Measurements from ENCODE around the gene NR4A2.
A peak's percentile ranks its signal among the peaks of the same experiment; 100 is the strongest.

The NR4A2 gene

GRCh38 chr2:156332534-156333273 lies at the start of gene NR4A2:
Gene NR4A2 (minus strand): TSS chr2:156332721. CDS start chr2:156330186, 2,535 bp downstream.
- peak; percentile 83 for DNase-seq

GRCh38 chr2:156380117-156380645 lies 47.7 kb upstream of the NR4A2 start:
- DNase-seq = no peak

- no peak for DNase-seq
These were observed 47.2 kb upstream of the NR4A2 start for GRCh38 chr2:156379714-156380113.

- no peak for DNase-seq
These were observed 46.5 kb upstream of the NR4A2 start for GRCh38 chr2:156379071-156379470.

- no peak for DNase-seq
These were observed 34.2 kb upstream of the NR4A2 start for GRCh38 chr2:156366753-156367152.

- DNase-seq = no peak
These were observed 30.6 kb upstream of the NR4A2 start for GRCh38 chr2:156363141-156363540.

- DNase-seq = no peak
These were observed 23.7 kb upstream of the NR4A2 start for GRCh38 chr2:156356014-156356754.

GRCh38 chr2:156352911-156353310 lies 20.4 kb upstream of the NR4A2 start:
- no peak for DNase-seq

- DNase-seq = no peak
These were observed 18.0 kb upstream of the NR4A2 start for GRCh38 chr2:156350374-156351142.

GRCh38 chr2:156349605-156350004 lies 17.1 kb upstream of the NR4A2 start:
- no peak for DNase-seq

- no peak for DNase-seq
These were observed 16.6 kb upstream of the NR4A2 start for GRCh38 chr2:156349161-156349560.

- DNase-seq = no peak
These were observed 14.9 kb upstream of the NR4A2 start for GRCh38 chr2:156347431-156347830.

- no peak for DNase-seq
These were observed 14.2 kb upstream of the NR4A2 start for GRCh38 chr2:156346731-156347130.

GRCh38 chr2:156345582-156345981 lies 13.1 kb upstream of the NR4A2 start:
- DNase-seq = no peak

GRCh38 chr2:156343940-156344301 lies 11.4 kb upstream of the NR4A2 start:
- no peak for DNase-seq

- no peak for DNase-seq
These were observed 10.8 kb upstream of the NR4A2 start for GRCh38 chr2:156343096-156343939.

- peak; percentile 74 for DNase-seq
These were observed 10.0 kb upstream of the NR4A2 start for GRCh38 chr2:156342254-156343095.

- peak; percentile 75 for DNase-seq
These were observed 9.1 kb upstream of the NR4A2 start for GRCh38 chr2:156341452-156342253.

GRCh38 chr2:156340804-156341451 lies 8.4 kb upstream of the NR4A2 start:
- no peak for DNase-seq

- no peak for DNase-seq
These were observed 7.9 kb upstream of the NR4A2 start for GRCh38 chr2:156340377-156340776.

Data from activated effector memory CD4-positive, alpha-beta T cell treated with Interleukin-2 at 50 U/mL for 16 hours (primary cell).